Measurements from ENCODE around the gene CALML5.

Gene CALML5

DNA sequence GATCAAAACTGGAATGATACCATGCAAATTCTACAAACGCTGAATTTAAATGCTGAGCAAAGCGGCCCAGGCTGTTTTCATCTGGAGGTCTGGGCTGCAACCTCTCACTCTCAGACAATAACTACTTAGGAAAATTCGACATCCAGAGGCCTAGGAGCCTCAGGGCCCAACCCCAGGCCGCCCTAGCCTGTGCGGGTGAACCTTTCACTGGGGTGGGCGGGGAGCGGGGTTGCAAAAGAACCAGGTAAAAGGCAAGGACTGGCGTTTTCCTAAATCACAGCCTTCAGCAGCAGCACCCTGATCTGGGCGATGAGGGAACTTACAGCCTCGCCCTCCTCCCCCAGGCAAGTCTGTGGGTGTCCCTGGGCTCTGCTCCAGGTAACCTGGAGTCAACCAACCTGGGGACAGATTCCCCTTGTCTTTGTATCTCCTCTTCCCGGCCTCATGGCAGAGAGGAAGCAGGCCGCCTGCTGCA lies 33.4 kb downstream of the CALML5 start:
- DNase-seq = no peak

DNA sequence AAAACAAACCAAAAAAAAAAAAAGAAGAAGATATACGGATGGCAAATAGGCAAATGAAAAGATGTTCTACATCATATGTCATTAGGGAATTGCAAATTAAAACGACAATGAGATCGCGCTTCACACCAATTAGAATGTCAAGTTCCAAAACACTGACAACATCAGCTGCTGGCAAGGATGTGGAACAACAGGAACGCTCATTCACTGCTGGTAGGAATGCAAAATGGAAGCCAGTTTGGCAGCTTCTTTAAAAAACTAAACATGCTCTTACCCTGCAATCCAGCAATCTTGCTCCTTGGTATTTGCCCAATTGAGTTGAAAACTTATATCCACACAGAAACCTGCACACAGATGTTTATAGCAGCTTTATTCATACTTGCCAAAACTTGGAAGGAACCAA lies 34.8 kb downstream of the CALML5 start:
- no peak for DNase-seq

DNA sequence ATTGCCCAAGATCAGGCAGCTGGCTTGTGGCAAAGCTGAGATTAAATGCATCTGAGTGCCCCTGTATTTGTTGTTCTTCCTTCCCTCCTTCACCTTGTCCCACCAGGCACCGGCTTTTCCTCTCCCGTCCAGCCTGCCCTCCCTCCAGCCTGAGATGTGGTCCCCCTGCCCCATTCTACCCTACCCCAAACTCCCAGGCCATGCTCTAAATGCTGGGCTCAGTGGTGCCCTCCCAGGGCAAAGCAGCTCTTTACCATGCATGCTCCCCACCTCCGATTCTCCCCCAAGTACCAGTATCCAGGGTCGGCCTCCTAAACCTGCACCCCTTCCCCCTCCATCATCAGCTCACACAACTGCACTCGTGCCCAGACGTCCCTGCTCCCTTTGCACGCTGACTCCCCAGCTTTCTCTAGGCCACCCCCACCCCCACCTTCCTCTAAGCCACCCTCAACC lies 36.5 kb downstream of the CALML5 start:
- DNase-seq = no peak

DNA sequence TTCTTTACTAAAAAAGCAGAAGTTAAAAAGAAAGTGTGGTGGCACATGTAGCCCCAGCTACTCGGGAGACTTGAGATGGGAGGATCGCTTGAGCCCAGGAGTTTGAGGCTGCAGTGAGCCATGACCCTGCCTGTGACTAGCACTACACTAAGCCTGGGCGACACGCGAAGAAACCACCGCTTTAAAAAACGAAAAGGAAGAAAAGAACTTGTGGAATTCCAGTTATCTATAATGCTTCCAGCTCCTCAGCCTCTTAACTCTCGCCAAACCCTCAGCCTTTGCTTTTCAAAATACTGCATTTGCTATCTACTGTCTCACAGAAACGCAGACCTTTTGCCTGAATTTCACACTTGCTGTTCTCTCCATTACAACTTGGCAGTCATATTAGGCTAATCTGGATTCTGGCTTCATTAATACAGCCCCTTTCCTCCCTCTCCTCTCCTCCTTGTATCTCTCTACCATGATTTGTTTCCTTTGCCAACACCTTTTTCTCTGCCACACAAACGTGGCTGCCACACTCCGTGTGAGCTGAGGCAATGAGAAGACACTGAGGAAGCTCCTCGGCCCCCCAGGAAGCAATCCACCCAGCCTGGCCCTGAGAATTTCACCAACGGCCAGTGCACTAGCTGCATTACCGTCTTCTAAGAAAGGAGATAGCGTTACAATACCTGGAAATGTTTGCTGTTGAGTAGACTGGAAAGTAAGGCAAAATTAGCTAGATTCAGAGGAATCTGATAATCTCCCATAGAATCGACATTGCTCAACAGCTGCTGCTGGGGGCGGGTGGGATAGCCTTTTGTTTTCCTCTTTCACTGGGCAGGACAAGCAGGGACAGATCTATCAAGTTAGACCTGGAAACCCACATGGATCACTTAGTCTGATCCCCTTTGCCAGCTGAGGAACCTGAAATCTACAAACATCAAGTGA lies 37.2 kb downstream of the CALML5 start:
- no peak for DNase-seq

DNA sequence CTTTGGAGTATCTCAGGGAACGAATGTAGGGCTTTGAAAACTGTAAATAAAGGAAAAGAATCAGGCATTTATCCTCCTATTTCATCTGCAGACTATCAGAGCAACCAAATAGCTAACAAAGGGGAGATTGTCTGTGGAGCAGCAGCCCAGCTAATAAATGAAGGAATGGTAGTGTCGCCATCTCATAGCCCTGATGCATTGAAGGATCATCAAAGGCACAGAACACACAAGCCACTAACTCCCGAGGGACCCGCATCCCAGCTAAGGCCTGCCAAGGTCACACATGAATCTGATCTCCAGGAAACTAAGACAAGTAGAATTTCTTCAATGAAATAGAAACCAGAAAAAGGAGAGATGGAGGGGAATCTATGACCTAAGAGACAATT lies 38.2 kb downstream of the CALML5 start:
- DNase-seq = peak in 1 of 51 donors; percentile 17

DNA sequence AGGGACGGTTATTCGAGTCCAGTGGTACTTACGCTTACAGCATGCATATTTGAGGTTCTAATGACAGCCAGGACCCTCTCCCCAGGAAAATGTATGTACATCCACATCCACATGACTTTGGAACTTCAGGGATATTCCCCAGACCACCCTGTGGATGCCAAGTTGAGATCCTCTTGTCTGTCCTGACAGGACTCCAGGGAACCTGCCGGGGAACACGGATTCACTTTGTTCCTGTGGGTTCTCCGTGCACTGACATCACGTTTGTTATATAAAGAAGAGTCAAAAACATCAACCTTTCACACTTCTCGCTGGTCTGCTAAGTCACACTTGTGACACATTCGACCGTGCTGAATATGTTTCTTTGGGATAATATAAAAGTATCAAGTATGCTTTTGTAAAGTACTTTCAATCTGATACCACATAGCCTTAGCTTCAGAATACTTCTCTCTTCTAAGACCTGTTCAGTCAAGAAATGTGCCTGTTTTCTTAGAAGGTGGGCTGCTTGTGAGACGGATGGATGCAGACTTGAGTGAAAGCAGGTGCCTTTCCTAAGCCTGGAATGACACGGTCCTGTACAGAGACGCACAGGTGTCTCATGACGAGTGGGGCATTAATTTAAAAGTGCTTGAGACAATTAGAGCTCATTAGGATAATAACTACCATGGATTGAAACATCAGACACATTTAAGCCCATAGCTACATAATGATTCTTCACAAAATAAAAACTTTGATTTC lies 38.7 kb downstream of the CALML5 start:
- no peak for DNase-seq

DNA sequence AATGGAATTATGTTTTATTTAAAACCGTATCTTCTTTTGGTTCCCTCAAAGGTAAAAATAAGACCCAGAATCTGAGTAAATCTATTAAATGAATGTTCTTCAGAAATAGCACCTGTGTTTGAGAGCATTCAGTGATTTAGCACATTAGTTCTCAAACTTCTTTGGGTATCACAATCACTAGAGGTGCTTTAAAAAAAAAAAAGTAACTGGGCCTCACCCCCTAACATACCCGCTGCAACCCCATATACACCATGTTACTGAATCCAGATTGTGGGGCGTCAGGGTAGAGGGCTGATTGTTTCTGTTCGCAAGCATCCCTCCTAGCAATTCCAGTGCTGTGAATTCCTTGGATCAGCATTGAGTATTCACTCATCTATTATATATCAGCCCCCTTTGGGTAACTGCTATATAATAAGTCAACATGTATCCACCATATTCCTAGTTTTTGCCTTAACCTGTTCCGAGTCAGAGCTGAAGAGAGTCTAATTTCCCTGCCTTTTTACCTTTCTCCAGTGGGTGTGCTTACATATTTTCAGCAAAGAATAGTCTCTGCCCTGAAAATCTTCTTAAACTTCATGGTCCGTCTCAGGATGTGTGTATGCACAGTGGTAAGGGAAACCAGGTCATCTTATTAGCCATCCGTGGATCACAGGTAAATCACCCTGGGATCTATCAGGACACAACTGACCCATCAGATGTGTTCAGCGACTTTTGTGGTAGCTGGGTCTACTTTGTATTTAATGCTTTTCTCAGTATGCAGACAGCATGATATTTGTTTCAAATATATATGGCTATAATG lies 40.2 kb downstream of the CALML5 start:
- no peak for DNase-seq

DNA sequence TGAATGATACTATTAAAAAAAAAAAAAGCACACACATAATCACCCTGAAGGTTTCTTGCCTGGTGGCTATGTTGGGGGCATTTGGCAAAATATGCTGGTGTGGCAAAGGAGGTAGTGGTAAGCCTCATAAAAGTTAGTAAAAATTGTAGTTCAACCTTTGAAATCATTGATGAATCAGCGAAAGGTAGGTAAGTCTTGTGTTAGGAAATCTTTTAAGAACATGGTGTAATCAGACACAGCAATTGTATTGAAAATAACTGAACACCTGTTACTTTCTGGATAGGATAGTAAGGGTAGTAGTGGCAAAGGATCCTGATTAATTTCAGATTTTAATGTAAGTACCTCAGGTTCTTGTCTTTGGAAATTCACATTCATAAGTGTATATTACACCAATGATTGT lies 40.9 kb downstream of the CALML5 start:
- DNase-seq = no peak

DNA sequence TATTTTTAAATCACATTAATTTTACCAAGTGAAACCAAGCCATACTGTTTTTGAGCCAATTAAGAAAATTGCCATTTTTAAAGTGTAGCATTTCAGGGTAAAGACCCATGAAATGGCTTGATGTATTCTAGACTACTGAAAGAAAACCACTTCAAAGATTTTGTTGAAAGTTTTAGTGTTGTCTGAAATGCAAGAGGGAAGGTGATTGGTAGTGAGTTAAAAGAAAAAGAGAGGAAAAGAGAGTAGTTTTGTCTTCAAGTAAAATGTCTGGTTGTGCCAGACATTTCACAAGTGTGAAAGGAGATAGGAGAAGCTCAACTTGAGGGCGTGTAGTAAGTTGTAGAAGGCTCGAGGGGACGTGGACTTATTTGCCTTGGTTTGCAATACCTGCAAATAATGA lies 41.6 kb downstream of the CALML5 start:
- DNase-seq = no peak

DNA sequence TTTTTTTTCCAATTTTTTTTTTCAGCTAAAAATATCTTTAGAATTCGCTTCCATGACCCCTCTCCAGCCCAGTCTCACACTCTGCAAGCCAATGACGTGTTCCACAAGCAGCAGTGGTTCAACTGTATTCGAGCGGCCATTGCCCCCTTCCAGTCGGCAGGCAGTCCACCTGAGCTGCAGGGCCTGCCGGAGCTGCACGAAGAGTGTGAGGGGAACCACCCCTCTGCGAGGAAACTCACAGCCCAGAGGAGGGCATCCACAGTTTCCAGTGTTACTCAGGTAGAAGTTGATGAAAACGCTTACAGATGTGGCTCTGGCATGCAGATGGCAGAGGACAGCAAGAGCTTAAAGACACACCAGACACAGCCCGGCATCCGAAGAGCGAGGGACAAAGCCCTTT lies 42.8 kb downstream of the CALML5 start:
- no peak for DNase-seq

DNA sequence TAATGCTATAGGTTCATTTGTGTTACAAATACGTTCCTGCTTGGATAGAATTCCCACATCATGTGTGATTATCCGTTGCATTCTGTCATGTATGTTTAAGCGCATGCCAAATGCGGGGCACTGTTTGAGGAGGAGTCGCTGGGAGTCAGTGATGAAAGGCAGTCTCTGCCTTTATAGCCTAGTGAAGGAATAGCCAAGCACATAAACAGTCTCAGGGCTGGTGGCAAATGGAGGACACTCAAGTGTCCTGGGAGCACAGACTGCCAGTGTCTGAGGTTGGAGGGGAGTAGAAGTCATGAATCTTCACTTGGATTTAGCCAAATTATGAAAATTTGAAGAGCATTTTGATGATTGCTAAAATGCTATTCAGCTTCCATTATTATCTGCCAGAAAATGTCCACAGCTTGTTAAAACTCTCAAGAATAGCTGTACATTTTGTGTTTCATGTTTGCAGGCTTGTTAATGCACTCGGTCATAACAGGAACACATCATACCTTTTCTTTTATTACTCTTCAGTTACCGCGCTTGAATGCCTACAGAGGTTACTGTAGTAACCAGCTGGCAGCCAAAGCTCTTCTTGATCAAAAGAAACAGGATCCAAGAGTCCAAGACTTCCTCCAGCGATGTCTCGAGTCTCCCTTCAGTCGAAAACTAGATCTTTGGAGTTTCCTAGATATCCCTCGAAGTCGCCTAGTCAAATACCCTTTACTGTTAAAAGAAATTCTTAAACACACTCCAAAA lies 45.5 kb downstream of the CALML5 start:
- no peak for DNase-seq

DNA sequence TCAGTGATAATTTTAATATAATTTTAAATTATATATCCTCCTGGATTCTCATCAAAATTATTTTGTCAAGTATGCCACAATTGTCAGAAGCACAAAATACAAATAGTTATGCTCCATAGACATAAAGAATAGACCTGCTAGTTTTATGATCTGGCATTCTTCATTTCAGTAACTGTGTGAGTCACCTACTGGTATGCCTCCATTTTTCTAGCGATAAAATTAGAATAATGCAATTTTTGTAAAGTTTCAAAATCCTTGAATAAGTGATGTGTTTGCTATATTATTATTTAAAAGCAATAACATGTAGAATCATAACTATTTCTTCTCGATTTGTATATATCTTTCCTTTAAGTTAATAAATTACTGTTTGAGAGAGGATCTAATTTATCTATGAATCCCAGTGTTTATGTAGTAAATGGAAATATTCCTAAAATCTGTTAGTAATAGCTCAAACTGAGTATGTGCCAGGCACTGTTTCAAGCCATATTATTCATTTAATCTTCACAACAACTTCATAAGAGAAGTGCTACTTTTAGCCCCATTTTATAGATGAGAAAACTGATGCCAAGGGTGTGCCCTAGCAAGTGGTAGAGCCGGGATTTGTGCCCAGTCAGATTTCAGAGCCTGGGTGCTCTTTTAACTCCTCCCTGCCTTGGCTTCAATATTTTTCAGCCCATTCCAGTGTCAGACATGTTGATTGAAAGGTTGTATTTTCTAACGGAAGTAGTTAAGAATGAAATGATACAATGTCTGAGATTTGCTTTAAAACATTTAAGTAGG lies 48.6 kb downstream of the CALML5 start:
- DNase-seq = no peak

DNA sequence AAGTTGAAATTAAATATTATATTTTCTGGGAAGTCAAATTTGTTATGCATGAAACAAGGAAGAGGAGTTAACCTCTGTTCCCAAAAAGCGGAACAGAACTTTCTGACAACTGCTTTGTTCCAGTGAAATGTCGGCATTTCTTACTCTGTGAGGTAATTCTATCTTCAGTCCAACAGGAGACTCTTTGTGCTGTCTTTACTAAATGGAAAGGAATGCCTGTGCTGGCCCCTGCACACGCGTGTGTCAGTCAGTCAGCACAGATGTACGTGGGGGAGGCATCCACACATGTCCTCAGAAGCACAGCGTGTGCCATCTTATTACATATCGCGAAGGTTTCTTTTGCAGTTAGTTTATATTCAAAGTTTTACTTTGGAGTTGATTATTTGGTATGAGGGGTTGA lies 49.5 kb downstream of the CALML5 start:
- no peak for DNase-seq

DNA sequence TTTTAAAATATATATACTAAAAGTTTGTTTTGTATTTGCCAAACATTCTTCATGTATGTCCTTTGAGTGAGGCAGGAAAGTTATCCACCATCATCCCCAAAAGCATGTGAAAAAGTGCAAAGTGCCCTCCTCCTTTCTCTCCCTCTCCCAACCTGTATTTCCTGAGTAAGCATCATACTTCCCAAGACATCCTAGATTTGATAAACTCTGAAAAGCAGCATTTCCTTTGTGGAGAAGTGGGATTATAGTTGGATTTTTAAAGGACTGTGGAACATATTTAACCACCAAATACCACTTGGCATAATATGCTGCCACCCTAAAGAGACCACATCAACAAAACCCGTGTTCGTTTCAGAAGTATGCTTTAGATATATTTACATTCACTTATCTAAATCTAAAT lies 50.1 kb downstream of the CALML5 start:
- DNase-seq = no peak
